Keratinocyte (primary cell): ENCODE measurements around the gene NDP. TPM values are rescaled to one million over a fixed set of nuclear protein-coding genes. Genes with fewer than 3 reads are reported as not detected.
A peak's percentile ranks its signal among the peaks of the same experiment; 100 is the strongest.

Experiments
- DNase-seq: peaks from one replicate; pipeline ENCODE4 v3.0.0-alpha.2; 2011; ENCODE audit warnings: low read depth, missing footprints, low spot score
- FAIRE-seq: peaks from 2 replicates; lab custom pipeline; 2011; peaks lifted over from hg19 to GRCh38; lab: Jason Lieb, UNC
- H2AFZ ChIP-seq: 2 replicates; pipeline ENCODE4 v1.6.0; 2012; ENCODE audit warnings: low read length, control low read depth, inconsistent platforms; ENCODE audit not compliant: control insufficient read depth
- H3K27ac ChIP-seq: 2 replicates; pipeline ENCODE4 v1.5.1; 2011; ENCODE audit warnings: low read length; ENCODE audit not compliant: control insufficient read depth, insufficient read depth
- H3K27me3 ChIP-seq: 3 replicates; pipeline ENCODE4 v1.6.0; 2011; ENCODE audit warnings: low read length; ENCODE audit not compliant: control insufficient read depth, insufficient read depth; ENCODE audit errors: extremely low read depth
- H3K36me3 ChIP-seq, 2 experiments: 2 replicates in 1 of 2; 3 replicates in 1 of 2; pipeline ENCODE4 v1.5.1; 2011; ENCODE audit warnings: low read length in 2 of 2, mild to moderate bottlenecking in 1 of 2; ENCODE audit not compliant: control insufficient read depth in 2 of 2, insufficient read depth in 2 of 2; ENCODE audit errors: extremely low read depth in 1 of 2
- H3K4me1 ChIP-seq: 3 replicates; pipeline ENCODE4 v1.5.1; 2011; ENCODE audit warnings: low read length; ENCODE audit not compliant: control insufficient read depth, insufficient read depth; ENCODE audit errors: extremely low read depth
- H3K4me2 ChIP-seq: 3 replicates; pipeline ENCODE4 v1.6.0; 2011; ENCODE audit warnings: low read depth, low read length; ENCODE audit not compliant: control insufficient read depth, insufficient read depth; ENCODE audit errors: extremely low read depth
- H3K4me3 ChIP-seq, 3 experiments: fragments of 200-600 bp in 1 of 3; sonication (generic) in 1 of 3; 2 replicates in 2 of 3; 3 replicates in 1 of 3; pipeline ENCODE4 v1.5.1; 2011 to 2016; ENCODE audit warnings: low read length in 3 of 3, mild to moderate bottlenecking in 3 of 3, control low read depth in 2 of 3, inconsistent platforms in 1 of 3, low read depth in 1 of 3, mixed read lengths in 1 of 3, mixed run types in 1 of 3, moderate library complexity in 1 of 3; ENCODE audit not compliant: control insufficient read depth in 2 of 3, insufficient read depth in 2 of 3; ENCODE audit errors: extremely low read depth in 1 of 3
- H3K79me2 ChIP-seq: 2 replicates; pipeline ENCODE4 v1.6.0; 2012; ENCODE audit warnings: low read length; ENCODE audit not compliant: control insufficient read depth, insufficient read depth
- H3K9ac ChIP-seq: 3 replicates; pipeline ENCODE4 v1.6.0; 2011; ENCODE audit warnings: low read length; ENCODE audit not compliant: control insufficient read depth, insufficient read depth; ENCODE audit errors: extremely low read depth
- H3K9me1 ChIP-seq: 3 replicates; pipeline ENCODE4 v1.6.0; 2011; ENCODE audit warnings: low read length; ENCODE audit not compliant: control insufficient read depth, insufficient read depth; ENCODE audit errors: extremely low read depth
- H3K9me3 ChIP-seq: 2 replicates; pipeline ENCODE4 v1.5.1; 2012; ENCODE audit warnings: low read depth, low read length; ENCODE audit not compliant: control insufficient read depth
- H4K20me1 ChIP-seq: 3 replicates; pipeline ENCODE4 v1.6.0; 2011; ENCODE audit warnings: low read length; ENCODE audit not compliant: control insufficient read depth, insufficient read depth; ENCODE audit errors: extremely low read depth
- EZH2 ChIP-seq: IDR thresholded peaks from one replicate; pipeline ENCODE4 v1.6.1; 2012; ENCODE audit warnings: inconsistent platforms, mild to moderate bottlenecking, low read length, moderate library complexity
- dilution Hi-C: fragments of 300-500 bp; cut with MboI; formaldehyde crosslinking; loops from one replicate; pipeline ENCODE4 v1.7.0; 2020; ENCODE audit warnings: low sequenced_read_pairs; ENCODE audit not compliant: extremely low pct_ligation_motif_present
- polyA plus RNA-seq, 5 experiments: library from polyadenylated mRNA; depleted of rRNA in 3 of 5; stranded (reverse) in 3 of 5; stranded (forward) in 1 of 5; unstranded in 1 of 5; fragments of >200 nt; gene quantifications; 1 replicate in 1 of 5; 2 replicates in 3 of 5; 3 replicates in 1 of 5; pipeline versions ENCODE4 v1.2.1 to v1.2.3, GENCODE V29; 2011 to 2012; ENCODE audit warnings: missing spikeins in 2 of 5, low read depth in 1 of 5, low replicate concordance in 1 of 5
- TF ChIP-seq, protein P1 (sequence below), 3 experiments: IDR thresholded peaks in 1 of 3; conservative IDR thresholded peaks in 1 of 3; optimal IDR thresholded peaks in 1 of 3; 2 replicates in 2 of 3; 3 replicates in 1 of 3; pipeline versions ENCODE3 to v1.5.1; 2011; ENCODE audit warnings: low read length in 3 of 3, mild to moderate bottlenecking in 3 of 3, moderate library complexity in 2 of 3, control low read depth in 1 of 3, inconsistent platforms in 1 of 3; ENCODE audit not compliant: insufficient read depth in 2 of 3; ENCODE audit errors: extremely low read depth in 1 of 3

Gene NDP
- polyA plus RNA-seq, 1 donor (not counting 4 experiments of a cell fraction or from before 2014, with no cell fraction given) = not detected

DNA sequence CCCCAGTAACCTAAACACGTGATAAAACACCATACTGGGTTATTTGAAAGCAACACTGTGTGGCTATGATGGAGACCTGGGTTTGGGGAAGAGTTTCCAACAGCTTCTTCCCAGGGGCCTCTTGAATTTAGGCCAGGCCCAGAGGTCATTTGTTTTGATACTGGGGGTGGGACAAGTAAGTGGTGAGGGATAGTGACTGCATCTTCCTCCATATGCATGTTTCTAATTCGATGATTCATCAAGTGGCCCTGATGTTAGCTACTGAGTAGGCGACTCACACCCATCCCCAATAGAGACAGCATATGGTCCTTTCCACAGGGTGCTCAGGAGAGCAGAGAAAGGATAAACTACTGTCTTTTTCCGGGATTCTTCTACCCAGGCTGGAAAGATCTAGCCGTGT is 2.7 kb downstream of the NDP start:
- H2AFZ ChIP-seq = no peak overlapping the region
- peaks cover 4% of the 10 kb centered on the region for H3K27me3 ChIP-seq
- H3K4me1 ChIP-seq = peaks cover 15% of the 10 kb centered on the region
- no peak overlapping the region for H3K9ac ChIP-seq
- H3K9me3 ChIP-seq = no peaks in the 10 kb centered on the region
- H3K4me2 ChIP-seq = no peak overlapping the region
- H3K27ac ChIP-seq = no peak overlapping the region
- peak; percentile 67 for FAIRE-seq
- dilution Hi-C loops = no loop called here
- H3K9me1 ChIP-seq = no peaks in the 10 kb centered on the region
- H3K36me3 ChIP-seq = no peaks in the 10 kb centered on the region
- no peak overlapping the region for H3K4me3 ChIP-seq
- H4K20me1 ChIP-seq = no peaks in the 10 kb centered on the region
- no peak for DNase-seq
- TF ChIP-seq, protein P1, sequence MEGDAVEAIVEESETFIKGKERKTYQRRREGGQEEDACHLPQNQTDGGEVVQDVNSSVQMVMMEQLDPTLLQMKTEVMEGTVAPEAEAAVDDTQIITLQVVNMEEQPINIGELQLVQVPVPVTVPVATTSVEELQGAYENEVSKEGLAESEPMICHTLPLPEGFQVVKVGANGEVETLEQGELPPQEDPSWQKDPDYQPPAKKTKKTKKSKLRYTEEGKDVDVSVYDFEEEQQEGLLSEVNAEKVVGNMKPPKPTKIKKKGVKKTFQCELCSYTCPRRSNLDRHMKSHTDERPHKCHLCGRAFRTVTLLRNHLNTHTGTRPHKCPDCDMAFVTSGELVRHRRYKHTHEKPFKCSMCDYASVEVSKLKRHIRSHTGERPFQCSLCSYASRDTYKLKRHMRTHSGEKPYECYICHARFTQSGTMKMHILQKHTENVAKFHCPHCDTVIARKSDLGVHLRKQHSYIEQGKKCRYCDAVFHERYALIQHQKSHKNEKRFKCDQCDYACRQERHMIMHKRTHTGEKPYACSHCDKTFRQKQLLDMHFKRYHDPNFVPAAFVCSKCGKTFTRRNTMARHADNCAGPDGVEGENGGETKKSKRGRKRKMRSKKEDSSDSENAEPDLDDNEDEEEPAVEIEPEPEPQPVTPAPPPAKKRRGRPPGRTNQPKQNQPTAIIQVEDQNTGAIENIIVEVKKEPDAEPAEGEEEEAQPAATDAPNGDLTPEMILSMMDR (optimal IDR thresholded peaks at IDR 0.05 in 1 of 3, IDR thresholded peaks at IDR 0.05 in 1 of 3, conservative IDR thresholded peaks at IDR 0.05 in 1 of 3; ENCODE audit: extremely low read depth in 1 of 3, insufficient read depth in 2 of 3, low read length in 3 of 3) = no peak
- TF ChIP-seq EZH2 = no peak
- H3K79me2 ChIP-seq = no peaks in the 10 kb centered on the region

DNA sequence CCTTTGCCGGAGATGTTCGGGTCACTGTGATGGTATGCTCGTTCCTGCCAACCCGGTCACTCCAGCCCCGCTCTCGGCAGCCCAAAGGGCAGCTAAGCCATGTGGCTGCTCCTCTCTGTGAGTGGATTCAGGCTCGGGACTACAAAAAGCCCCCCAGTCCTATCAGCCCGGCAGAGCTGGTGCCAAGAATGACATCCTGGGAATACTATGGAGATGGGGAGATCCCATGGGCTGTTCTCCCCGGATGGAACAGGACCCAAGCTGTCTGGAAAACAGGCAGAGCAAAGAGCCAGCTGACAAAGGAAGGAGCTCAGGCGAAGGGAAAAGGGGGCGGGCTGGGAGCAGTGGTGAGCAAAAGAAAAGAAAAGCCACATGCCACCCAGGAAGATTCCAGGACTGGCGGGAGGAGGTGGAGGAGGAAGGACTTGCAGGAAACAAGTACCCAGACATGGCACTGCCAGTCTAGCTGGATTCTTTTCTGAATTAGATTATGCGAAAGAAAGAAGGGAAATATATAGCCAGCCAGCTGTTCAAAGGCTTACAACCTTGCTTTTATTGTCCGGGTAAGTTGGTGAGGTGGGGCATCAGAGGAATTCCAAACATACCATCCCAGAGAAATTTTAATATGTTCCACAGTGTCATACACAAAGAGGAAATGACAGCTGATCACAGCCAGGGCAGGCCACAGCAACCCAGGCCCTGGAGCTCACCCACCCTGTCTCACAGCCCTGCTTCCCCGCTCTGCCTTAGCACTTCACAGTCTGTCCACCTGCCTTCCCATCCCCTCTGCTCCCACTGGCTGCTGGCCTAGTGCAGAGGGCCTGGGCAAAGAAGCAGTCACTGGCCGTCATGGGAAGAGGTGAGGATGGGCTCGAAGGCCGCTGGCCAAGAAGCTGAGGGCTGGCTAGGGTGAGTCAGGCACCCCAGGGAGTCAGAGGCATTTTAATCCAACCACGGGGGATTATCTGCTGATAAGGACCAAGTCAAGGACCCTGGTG is 3.4 kb downstream of the NDP start:
- Histone ChIP-seq H3K4me3 (no peak overlapping the region), H4K20me1 (no peaks in the 10 kb centered on the region), H3K4me2 (no peak overlapping the region), H3K9me3 (no peaks in the 10 kb centered on the region), H2AFZ (no peak overlapping the region), H3K9ac (no peak overlapping the region), H3K4me1 (peaks cover 15% of the 10 kb centered on the region), H3K36me3 (no peaks in the 10 kb centered on the region), H3K27me3 (peaks cover 4% of the 10 kb centered on the region), H3K9me1 (no peaks in the 10 kb centered on the region), H3K27ac (no peak overlapping the region), H3K79me2 (no peaks in the 10 kb centered on the region)
- FAIRE-seq = no peak
- DNase-seq = no peak
- dilution Hi-C loops = no loop called here
- TF ChIP-seq, protein P1 (optimal IDR thresholded peaks at IDR 0.05 in 1 of 3, IDR thresholded peaks at IDR 0.05 in 1 of 3, conservative IDR thresholded peaks at IDR 0.05 in 1 of 3; ENCODE audit: extremely low read depth in 1 of 3, insufficient read depth in 2 of 3, low read length in 3 of 3) = no peak
- no peak for TF ChIP-seq EZH2
